OCI-LY7 (cell line): ENCODE data around the gene PAK6. TPM values are rescaled to one million over a fixed set of nuclear protein-coding genes. Genes with fewer than 3 reads are reported as not detected.

Experiments
- BruUV-seq: library from RNA; stranded (reverse); fragments of 400-500 nt; replicated peaks from 2 replicates; lab custom pipeline; 2021; lab: Mats Ljungman, UMichigan
- CTCF ChIA-PET: fragments of 300-600 bp; sonication (Branson Sonifier 250); formaldehyde crosslinking; loops from one replicate; lab custom pipeline; 2022; ENCODE audit warnings: antibody characterized with exemption; ENCODE audit not compliant: unreplicated experiment; lab: Charles Lee
- POLR2A ChIA-PET: fragments of 300-600 bp; sonication (Branson Sonifier 250); formaldehyde crosslinking; loops from one replicate; lab custom pipeline; 2022; ENCODE audit warnings: antibody characterized with exemption; lab: Charles Lee
- DNase-seq: peaks from one replicate; pipeline ENCODE4 v3.0.0-alpha.2; 2015; ENCODE audit warnings: low spot score
- H2AFZ ChIP-seq: fragments of 200-600 bp; sonication (generic), shearing (Covaris generic); 2 replicates; pipeline ENCODE4 v1.6.1; 2014; ENCODE audit warnings: mild to moderate bottlenecking, antibody characterized with exemption, low read length, moderate library complexity
- H3K27ac ChIP-seq: fragments of 200-600 bp; sonication (generic); 2 replicates; pipeline ENCODE4 v1.5.1; 2014; ENCODE audit warnings: mixed run types, low read depth, mild to moderate bottlenecking, moderate library complexity, low read length, inconsistent platforms; ENCODE audit not compliant: poor library complexity, severe bottlenecking
- H3K36me3 ChIP-seq: fragments of 200-600 bp; sonication (generic); 2 replicates; pipeline ENCODE4 v1.6.1; 2014; ENCODE audit warnings: mild to moderate bottlenecking, antibody characterized with exemption, low read length, moderate library complexity, mixed read lengths; ENCODE audit not compliant: insufficient read depth
- H3K4me1 ChIP-seq: fragments of 200-600 bp; sonication (generic); 2 replicates; pipeline ENCODE4 v1.5.1; 2014; ENCODE audit warnings: mild to moderate bottlenecking, low read length; ENCODE audit not compliant: insufficient read depth, poor library complexity, severe bottlenecking
- H3K4me2 ChIP-seq: fragments of 200-600 bp; sonication (generic); 2 replicates; pipeline ENCODE4 v1.6.1; 2014; ENCODE audit warnings: mild to moderate bottlenecking, low read length
- H3K4me3 ChIP-seq: fragments of 200-600 bp; sonication (generic); 2 replicates; pipeline ENCODE4 v1.5.1; 2014; ENCODE audit warnings: mild to moderate bottlenecking, low read depth, low read length; ENCODE audit not compliant: poor library complexity, severe bottlenecking
- H3K79me2 ChIP-seq: fragments of 200-600 bp; sonication (generic); 2 replicates; pipeline ENCODE4 v1.6.1; 2016; ENCODE audit warnings: low read depth, mild to moderate bottlenecking, low read length, moderate library complexity, mixed read lengths; ENCODE audit not compliant: insufficient read depth
- H3K9me2 ChIP-seq: fragments of 200-600 bp; sonication (generic); 2 replicates; pipeline ENCODE4 v1.6.1; 2016; ENCODE audit warnings: mild to moderate bottlenecking, low read length, mixed read lengths; ENCODE audit not compliant: insufficient read depth
- H3K9me3 ChIP-seq: fragments of 200-600 bp; sonication (generic); 2 replicates; pipeline ENCODE4 v1.6.1; 2014; ENCODE audit warnings: mild to moderate bottlenecking, mixed run types, low read length, mixed read lengths
- H4K20me1 ChIP-seq: fragments of 200-600 bp; sonication (generic); 2 replicates; pipeline ENCODE4 v1.6.1; 2014; ENCODE audit warnings: mild to moderate bottlenecking, antibody characterized with exemption, low read length, moderate library complexity, mixed read lengths; ENCODE audit not compliant: insufficient read depth
- EZH2phosphoT487 ChIP-seq: fragments of 200-600 bp; sonication (generic); IDR thresholded peaks from 2 replicates; pipeline ENCODE4 v1.6.1; 2018; ENCODE audit warnings: low read depth, borderline replicate concordance, mild to moderate bottlenecking, mixed run types, antibody characterized with exemption, low read length, moderate library complexity, mixed read lengths
- intact Hi-C: fragments of 100-400 bp; cut with micrococcal nuclease; formaldehyde crosslinking; loops from one replicate; pipeline ENCODE4 v1.10.0; 2022; ENCODE audit not compliant: unreplicated experiment
- total RNA-seq, 2 experiments: library from RNA; depleted of rRNA in 1 of 2; stranded (reverse); fragments of >200 nt in 1 of 2; shearing (Covaris generic) in 1 of 2; gene quantifications; 2 replicates each; pipeline ENCODE4 v1.2.3, GENCODE V29; 2014 to 2022
- TF ChIP-seq, protein P1 (sequence below): fragments of 200-600 bp; sonication (generic); conservative IDR thresholded peaks from 2 replicates; pipeline ENCODE4 v1.5.1; 2014; ENCODE audit warnings: mild to moderate bottlenecking, antibody characterized with exemption, low read length, moderate library complexity, mixed read lengths

Gene PAK6
- total RNA-seq, 2 experiments from 2014 or later = 0.03 TPM; not detected in 1

DNA sequence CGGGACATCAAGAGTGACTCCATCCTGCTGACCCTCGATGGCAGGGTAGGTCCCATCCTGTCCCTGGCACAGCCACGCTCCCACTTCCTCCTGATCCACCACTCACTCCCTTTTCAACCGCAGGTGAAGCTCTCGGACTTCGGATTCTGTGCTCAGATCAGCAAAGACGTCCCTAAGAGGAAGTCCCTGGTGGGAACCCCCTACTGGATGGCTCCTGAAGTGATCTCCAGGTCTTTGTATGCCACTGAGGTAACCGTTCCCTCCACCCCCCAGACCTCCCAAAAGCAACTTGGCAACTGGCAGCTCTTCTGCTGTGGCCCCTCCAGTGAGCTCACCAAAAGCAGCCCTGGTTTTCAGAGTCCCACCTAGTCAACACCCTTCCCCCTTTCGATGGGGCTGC is 34.6 kb downstream of the PAK6 start:
- no peaks in the 10 kb centered on the region for H3K9me3 ChIP-seq
- POLR2A ChIA-PET = interaction anchor here (0.6 kb wide), 1 partner anchor 12 kb away, joined by 3 read pairs; no protein-coding TSS in a partner anchor
- no peak overlapping the region for H3K4me2 ChIP-seq
- H4K20me1 ChIP-seq = no peaks in the 10 kb centered on the region
- no peaks in the 10 kb centered on the region for H3K79me2 ChIP-seq
- H3K27ac ChIP-seq = no peak overlapping the region
- CTCF ChIA-PET = interaction anchor here (0.6 to 2.0 kb wide), 7 partner anchors 16 to 233 kb away, joined by 3 to 7 read pairs (median 3); no protein-coding TSS in a partner anchor
- no peak for DNase-seq
- H2AFZ ChIP-seq = no peak overlapping the region
- H3K4me1 ChIP-seq = peaks cover 13% of the 10 kb centered on the region
- no peaks in the 10 kb centered on the region for H3K9me2 ChIP-seq
- no TSS peak for BruUV-seq
- TF ChIP-seq, protein P1, sequence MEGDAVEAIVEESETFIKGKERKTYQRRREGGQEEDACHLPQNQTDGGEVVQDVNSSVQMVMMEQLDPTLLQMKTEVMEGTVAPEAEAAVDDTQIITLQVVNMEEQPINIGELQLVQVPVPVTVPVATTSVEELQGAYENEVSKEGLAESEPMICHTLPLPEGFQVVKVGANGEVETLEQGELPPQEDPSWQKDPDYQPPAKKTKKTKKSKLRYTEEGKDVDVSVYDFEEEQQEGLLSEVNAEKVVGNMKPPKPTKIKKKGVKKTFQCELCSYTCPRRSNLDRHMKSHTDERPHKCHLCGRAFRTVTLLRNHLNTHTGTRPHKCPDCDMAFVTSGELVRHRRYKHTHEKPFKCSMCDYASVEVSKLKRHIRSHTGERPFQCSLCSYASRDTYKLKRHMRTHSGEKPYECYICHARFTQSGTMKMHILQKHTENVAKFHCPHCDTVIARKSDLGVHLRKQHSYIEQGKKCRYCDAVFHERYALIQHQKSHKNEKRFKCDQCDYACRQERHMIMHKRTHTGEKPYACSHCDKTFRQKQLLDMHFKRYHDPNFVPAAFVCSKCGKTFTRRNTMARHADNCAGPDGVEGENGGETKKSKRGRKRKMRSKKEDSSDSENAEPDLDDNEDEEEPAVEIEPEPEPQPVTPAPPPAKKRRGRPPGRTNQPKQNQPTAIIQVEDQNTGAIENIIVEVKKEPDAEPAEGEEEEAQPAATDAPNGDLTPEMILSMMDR = no peak
- TF ChIP-seq EZH2phosphoT487 = no peak
- H3K36me3 ChIP-seq = no peaks in the 10 kb centered on the region; the same call in 1 of the 2 replicates
- intact Hi-C loops = loop anchor here (5.0 kb wide), 3 partner anchors 166 to 486 kb away; partner anchors contain the start of gene BMF
- no peak overlapping the region for H3K4me3 ChIP-seq

DNA sequence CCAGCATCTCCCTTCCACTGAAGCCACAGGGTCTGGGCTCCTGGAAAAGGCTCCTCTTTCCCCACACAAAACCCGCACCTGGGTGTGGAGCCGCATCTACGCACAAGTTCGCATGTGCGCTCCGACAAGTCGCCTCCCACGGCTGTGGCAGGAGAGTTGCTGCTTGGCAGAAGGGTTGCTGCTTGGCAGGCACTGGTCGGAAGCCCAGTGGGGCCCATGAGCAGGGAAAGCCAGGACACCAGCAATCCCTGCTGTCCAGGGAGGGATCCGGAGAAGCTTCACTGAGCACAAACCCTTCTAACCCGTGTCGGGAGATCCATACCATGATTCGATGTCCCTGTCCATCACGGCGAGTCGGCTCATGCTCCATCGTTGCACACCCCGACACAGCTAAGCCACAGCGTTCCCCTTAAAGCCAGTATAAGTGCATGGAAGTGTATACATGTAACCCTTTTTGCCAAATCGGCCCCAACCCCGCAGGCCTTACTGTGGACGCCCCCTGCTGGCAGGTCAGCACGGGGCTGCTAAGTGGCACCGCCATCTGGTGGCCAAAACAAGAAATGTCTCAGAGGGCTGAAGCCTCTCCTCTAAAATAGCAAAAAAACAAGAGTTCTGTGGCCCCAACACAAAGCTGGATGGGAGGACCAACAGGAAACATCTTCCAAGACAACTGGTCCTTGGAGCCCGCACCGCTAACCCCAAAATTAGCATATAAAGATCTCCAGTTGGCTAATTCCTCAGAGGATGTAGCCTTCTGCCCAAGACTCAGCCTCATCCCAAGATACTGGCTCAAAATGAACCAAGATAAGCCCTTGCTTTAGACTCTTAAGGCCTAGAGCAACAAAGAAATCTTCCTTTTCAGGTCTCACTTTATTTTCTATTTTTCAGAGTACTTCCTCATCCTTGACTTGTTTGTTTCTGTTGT is 35.7 kb downstream of the PAK6 start:
- no peak for TF ChIP-seq EZH2phosphoT487
- TF ChIP-seq, protein P1 = peak; percentile 100
- DNase-seq = peak; percentile 88
- no TSS peak for BruUV-seq

More for the DNA sequence above, 35.7 kb downstream of the PAK6 start:
- Histone ChIP-seq H3K4me1 (peaks cover 13% of the 10 kb centered on the region), H3K9me2 (no peaks in the 10 kb centered on the region), H3K79me2 (no peaks in the 10 kb centered on the region), H2AFZ (no peak overlapping the region), H3K36me3 (no peaks in the 10 kb centered on the region; the same call in 1 of the 2 replicates), H3K4me2 (no peak overlapping the region), H4K20me1 (no peaks in the 10 kb centered on the region), H3K27ac (no peak overlapping the region), H3K9me3 (no peaks in the 10 kb centered on the region), H3K4me3 (no peak overlapping the region)
- ChIA-PET CTCF (interaction anchor here (0.7 to 1.3 kb wide), 5 partner anchors 15 to 229 kb away, joined by 3 to 7 read pairs (median 4); no protein-coding TSS in a partner anchor), POLR2A (no interaction called here)
- intact Hi-C loops = loop anchor here (1.0 to 5.0 kb wide), 5 partner anchors 57 to 487 kb away; partner anchors contain the start of gene BMF
